ENCODE measurements around the gene PLIN5.
A peak's percentile ranks its signal among the peaks of the same experiment; 100 is the strongest.

The PLIN5 gene

GRCh38 chr19:4473763-4474513, 61.1 kb downstream of the PLIN5 start:
- Mint-ChIP-seq H3K4me3 (peak overlapping the region; percentile 92), H3K27me3 (ENCODE audit: low read depth, poor library complexity) (peaks cover 3% of the 10 kb centered on the region), H3K9me3 (peaks cover 3% of the 10 kb centered on the region), H3K27ac (peak overlapping the region; percentile 79), H3K36me3 (ENCODE audit: low read depth) (peaks cover 20% of the 10 kb centered on the region), H3K4me1 (peaks cover 21% of the 10 kb centered on the region)
- peak; percentile 36 for DNase-seq
- TF ChIP-seq CTCF (IDR thresholded peaks at IDR 0.05), result no peak

DNA sequence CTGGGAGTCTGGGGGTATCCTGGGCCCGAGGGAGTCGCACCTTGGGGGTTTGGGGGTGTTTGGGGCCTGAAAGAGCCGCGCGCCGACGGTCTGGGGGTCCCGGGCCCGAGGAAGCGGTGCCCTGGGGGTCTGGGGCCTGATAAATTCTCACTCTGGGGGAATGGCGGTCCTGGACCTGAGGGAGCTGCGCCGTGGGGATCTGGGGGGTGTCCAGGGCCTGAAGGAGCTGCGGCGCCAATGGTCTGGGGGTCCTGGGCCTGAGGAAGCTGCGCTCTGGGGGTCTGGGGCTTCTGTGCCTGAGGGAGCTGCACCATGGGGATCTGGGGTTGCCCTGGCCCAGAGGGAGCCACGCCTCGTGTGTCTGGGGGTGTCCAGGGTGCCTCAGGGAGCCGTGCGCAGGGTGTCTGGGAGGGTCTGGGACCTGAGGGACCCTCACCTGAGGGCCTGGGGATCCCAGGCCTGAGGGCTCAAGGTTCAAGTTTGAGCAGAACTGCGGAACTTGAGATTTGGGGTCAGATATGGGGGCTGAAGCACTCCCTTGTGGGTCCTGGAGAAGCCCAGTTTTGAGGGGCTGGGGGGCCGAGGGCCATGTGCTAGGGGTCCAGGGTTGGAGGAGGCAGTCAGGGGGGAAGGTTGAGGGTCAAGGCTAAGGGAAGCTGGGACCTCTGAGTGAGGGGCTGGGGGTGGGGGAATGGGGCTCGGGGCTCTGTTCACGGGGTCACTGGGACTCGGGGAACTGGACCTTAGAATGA, 61.8 kb downstream of the PLIN5 start:
- no peak for TF ChIP-seq CTCF (IDR thresholded peaks at IDR 0.05)
- peaks cover 21% of the 10 kb centered on the region for H3K4me1 Mint-ChIP-seq
- H3K36me3 Mint-ChIP-seq (ENCODE audit: low read depth), result peaks cover 20% of the 10 kb centered on the region
- peak overlapping the region; percentile 92 for H3K4me3 Mint-ChIP-seq
- DNase-seq, result no peak
- peaks cover 3% of the 10 kb centered on the region for H3K27me3 Mint-ChIP-seq (ENCODE audit: low read depth, poor library complexity)
- peak overlapping the region; percentile 79 for H3K27ac Mint-ChIP-seq
- peaks cover 3% of the 10 kb centered on the region for H3K9me3 Mint-ChIP-seq
